GM19193 (cell line): ENCODE measurements around the gene GINS2.

ENCODE experiments used
- POLR2A ChIP-seq: IDR thresholded peaks from 4 replicates; pipeline ENCODE4 v1.6.1; 2011; ENCODE audit not compliant: insufficient read depth, insufficient read length; ENCODE audit errors: extremely low read depth

The GINS2 gene

GRCh38 chr16:85688586-85689284 lies at the start of gene GINS2:
Gene GINS2, minus strand, starts transcription at chr16:85688954. Its CDS starts 56 bp downstream, at chr16:85688898.
- peak; percentile 72 for TF ChIP-seq POLR2A

DNA sequence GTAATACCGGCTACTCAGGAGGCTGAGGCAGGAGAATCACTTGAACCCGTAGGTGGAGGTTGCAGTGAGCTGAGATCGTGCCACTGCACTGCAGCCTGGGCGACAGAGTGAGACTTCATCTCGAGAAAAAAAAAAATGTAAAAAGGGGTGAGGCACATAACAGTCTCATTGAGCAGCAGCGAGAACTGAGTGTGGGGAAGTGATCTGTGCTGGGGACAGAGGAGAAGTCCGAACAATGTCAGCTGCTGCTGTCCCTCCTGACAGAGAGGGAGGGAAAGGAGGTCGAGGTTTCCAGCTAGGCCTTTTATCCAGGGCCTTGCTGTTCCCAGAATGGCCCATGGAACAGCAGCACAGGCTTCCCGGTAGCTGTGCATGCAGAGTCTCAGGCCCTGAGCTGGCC lies 48.2 kb upstream of the GINS2 start:
- no peak for TF ChIP-seq POLR2A

DNA sequence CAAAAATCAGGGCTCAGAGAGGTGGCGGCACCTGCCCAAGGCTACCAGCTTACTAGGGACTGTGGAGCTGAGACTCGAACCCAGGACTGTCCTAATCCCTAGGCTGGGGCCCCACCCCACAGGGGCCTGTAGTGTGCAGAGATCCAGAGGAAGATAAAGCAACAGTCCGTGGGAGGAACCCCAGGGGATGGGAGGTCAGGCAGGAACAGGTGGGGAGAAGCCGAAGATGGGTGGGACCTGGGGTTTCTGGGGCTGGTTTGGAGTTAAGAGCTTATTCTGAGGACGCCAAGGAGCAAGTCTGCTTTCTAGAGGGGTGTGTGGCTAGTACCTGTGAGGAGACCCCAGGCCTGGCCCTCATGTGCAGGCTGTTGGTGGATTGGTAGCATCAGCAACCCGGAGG lies 47.2 kb upstream of the GINS2 start:
- TF ChIP-seq POLR2A = no peak

DNA sequence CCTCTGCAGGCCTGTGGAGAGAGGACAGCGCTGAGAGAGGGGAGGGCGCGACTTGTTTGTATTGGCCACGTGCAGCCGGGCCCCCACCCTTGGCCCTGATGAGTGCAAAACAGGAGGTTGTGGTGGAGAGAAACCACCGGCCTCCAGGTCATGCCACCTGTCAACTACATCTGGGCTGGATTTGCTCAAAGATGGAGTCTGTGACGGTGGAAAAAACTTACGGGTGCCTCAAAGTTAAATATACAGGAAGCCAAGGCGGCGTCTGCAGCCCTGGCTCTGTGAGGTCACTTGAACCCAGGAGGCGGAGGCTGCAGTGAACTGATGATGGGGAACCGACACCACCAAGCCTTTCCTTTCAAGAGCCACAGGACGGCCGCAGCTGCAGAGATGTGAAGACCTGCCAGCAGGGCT lies 46.5 kb upstream of the GINS2 start:
- TF ChIP-seq POLR2A = no peak

DNA sequence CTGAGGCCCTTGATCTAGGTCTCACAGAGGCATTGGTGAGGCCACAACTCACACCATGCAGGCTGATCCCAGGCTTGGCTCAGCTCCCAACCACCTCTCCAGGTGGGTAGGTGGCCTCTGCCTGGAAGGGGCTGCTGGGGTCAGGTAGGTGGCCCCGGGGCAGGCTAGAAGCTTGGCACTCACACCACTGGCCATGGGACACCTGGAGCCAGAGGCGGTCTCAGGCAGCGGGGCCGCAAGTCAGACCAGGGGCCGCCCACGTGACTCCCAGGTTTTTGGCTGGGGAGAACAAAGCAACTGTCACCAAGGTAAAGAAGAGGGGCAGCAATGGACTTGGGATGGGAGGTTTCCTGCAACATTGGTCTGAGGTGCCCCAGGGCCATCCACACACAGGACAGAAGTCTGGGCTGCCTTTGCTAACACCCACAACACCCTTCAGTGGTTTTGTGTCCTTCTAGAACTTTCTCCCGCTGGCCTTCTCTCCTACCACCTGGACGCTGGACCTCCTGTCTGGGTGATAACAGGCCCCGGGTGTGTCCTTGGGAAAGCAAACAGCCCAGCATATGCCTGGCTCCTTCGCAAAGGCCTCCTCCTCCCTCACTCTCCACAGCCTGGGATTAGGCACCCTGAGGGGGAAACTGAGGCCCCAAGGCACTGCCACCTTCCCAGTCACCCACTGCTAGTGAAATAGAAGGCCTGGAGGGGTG lies 45.7 kb upstream of the GINS2 start:
- no peak for TF ChIP-seq POLR2A

- no peak for TF ChIP-seq POLR2A
These were observed 45.1 kb upstream of the GINS2 start for GRCh38 chr16:85733839-85734170.

- TF ChIP-seq POLR2A = no peak
These were observed 44.5 kb upstream of the GINS2 start for GRCh38 chr16:85733155-85733838.

GRCh38 chr16:85731179-85731578 lies 42.4 kb upstream of the GINS2 start:
- no peak for TF ChIP-seq POLR2A

DNA sequence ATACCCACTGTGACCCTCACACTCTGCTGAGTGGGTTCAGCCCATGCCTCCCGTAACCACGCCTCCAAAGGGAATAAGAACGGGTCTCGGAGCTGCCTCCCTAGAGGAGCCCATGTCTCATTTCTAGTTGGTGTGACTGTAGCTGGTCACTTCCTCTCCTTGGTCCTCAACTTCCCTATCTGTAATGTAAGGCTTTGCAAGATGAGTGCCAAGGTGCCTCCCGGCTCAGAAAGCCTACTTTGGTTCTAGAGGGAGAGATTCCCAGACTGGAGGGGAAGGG lies 41.4 kb upstream of the GINS2 start:
- TF ChIP-seq POLR2A = no peak

DNA sequence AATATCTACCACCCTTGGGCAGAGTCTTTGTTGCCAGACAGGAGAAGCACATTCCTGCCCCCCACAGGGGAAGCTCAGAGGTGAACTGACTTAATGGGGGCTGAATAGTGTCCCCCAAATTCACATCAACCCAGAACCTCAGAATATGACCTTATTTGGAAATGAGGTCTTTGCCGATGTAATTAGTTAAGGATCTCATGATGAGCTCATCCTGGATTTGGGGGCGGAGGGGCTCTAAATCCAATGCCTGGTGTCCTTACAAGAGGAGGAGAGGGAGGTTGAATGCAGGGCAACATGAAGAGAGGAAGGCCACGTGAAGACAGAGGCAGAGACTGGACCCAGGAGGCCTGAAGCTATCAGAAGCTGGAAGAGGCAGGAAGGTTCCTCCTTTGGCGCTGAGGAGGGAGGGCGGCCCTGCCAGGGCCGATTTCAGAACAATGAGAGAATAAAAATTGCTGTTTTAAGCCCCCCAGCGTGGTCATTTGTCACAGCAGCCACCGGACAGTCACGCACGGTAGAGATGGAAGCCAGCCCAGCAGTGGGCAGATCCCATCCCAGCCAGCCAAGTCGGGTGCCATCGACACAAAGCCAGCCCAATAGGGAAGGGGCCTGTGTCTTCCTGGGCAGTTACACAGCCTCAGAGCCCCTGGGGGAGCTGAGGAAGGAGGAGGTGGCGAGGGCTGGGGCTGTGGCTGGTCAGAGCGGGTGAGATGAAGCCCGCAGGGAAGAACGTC lies 40.9 kb upstream of the GINS2 start:
- TF ChIP-seq POLR2A = no peak

DNA sequence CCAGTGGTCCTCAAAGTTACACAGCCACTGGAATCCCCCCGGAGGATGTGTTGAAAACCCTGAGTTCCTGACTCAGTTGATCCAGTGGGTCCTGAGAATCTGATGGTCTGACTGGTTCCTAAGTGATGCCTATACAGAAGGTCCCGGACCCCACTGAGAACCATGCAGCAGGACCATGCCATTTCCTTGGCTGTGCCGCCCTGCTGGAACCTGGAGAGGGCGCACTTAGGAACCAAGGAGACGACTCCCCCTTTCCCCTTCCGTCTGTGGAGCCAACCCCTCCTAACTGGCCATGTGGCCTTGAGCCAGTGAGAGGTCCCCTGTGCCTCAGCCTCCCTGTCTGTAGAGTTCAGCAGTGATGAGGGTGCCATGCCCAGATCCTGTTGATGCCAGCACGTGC lies 40.1 kb upstream of the GINS2 start:
- TF ChIP-seq POLR2A = no peak

- TF ChIP-seq POLR2A = no peak
These were observed 36.2 kb upstream of the GINS2 start for GRCh38 chr16:85724936-85725335.

DNA sequence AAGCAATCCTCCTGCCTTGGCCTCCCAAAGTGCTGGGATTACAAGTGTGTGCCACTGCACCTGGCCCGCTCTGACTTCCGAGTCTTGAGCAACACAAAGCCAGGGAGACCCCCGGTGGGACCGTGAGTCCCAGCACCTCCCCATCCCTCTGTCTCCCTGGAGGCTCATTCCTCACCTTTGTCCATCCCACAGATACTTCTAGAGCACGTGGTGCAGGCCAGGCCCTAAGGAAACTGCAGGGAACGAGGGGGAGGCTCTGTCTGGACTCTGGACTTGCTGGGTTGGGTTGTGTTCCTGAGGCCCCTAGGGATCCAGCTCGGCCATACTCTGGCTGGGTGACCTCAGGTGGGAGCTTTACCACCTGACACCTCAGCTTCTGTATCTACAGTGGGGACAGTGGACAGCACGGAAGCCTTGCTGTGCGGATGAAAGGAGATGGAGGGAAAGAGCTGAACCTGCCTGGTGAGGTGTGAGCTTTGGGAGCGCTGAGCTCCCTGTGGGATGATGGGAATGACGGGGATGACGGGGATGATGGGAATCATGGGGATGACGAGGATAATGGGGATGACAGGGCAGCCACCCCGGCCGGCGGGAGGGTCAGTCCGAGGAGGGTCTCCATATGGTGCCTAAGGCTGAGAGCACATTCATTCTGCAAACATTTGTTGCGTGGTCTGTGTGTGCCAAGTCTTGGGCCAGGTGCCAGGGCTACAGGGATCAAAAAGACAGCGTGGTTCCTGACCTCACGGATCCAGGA lies 35.5 kb upstream of the GINS2 start:
- TF ChIP-seq POLR2A = no peak

DNA sequence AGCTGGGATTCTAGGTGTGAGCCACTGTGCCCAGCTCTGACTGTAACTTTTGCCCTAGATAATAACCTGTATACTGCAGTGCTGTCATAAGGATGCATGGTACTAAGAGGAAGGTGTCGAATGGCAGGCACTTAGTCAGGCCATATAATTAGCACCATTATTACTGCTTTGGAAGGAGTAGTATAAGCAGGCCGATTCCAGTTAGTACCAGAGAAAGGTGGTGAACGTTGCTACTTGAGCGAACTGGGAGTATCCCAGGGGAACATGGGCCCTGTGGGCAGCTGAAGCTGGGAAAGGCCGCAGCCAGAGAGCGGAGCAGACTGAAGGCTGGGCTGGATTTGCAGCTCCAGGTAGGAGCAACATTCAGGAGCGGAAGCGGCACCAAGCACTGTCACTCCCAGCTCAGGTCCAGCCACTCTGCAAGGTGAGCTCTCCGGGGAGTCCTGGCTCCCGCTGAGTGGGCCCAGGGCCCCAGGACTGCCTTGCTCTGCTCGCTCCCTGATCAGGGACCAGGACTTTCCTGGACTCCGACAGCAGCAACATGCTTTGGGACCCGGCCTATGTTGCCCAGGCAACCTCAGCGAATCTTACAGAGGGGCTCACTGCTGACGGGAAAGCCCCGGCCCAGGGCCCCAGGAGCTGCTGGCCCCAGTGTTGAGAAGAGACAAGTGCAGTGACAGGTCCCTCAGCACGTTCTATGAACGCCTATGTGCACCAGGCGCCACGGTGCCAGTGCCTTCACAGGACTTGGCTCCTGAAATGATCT lies 33.6 kb upstream of the GINS2 start:
- no peak for TF ChIP-seq POLR2A

- TF ChIP-seq POLR2A = no peak
These were observed 31.5 kb upstream of the GINS2 start for GRCh38 chr16:85720302-85720637.
